Glomerular visceral epithelial cell (primary cell): Measurements from ENCODE around the gene POC5.

Experiments used
- DNase-seq: peaks from one replicate; pipeline ENCODE4 v3.0.0-alpha.2; 2016; ENCODE audit errors: extremely low spot score

Gene POC5

GRCh38 chr5:75660678-75661465, 56.4 kb downstream of the POC5 start:
- DNase-seq = no peak

- no peak for DNase-seq
Measured at GRCh38 chr5:75659791-75660450, 57.3 kb downstream of the POC5 start.

GRCh38 chr5:75656311-75657003, 60.8 kb downstream of the POC5 start:
- DNase-seq = peak; percentile 68

- DNase-seq = no peak
Measured at GRCh38 chr5:75654693-75655295, 62.4 kb downstream of the POC5 start.

GRCh38 chr5:75653521-75653920, 63.7 kb downstream of the POC5 start:
- no peak for DNase-seq

- DNase-seq = no peak
Measured at GRCh38 chr5:75651575-75652238, 65.5 kb downstream of the POC5 start.

- no peak for DNase-seq
Measured at GRCh38 chr5:75648712-75649111, 68.5 kb downstream of the POC5 start.

- DNase-seq = peak; percentile 47
Measured at GRCh38 chr5:75640826-75641225, 76.4 kb downstream of the POC5 start.

- peak; percentile 81 for DNase-seq
Measured at GRCh38 chr5:75640395-75640794, 76.8 kb downstream of the POC5 start.

- peak; percentile 35 for DNase-seq
Measured at GRCh38 chr5:75639535-75640311, 77.5 kb downstream of the POC5 start.

GRCh38 chr5:75637949-75638348, 79.3 kb downstream of the POC5 start:
- DNase-seq = no peak

GRCh38 chr5:75632321-75632720, 84.9 kb downstream of the POC5 start:
- DNase-seq = no peak

GRCh38 chr5:75630875-75631274, 86.4 kb downstream of the POC5 start:
- no peak for DNase-seq

- DNase-seq = no peak
Measured at GRCh38 chr5:75627801-75628200, 89.4 kb downstream of the POC5 start.

GRCh38 chr5:75626959-75627358, 90.3 kb downstream of the POC5 start:
- no peak for DNase-seq
